ENCODE results near the gene WDR64.
"Not testable (repeated sequence)": the region's sequence is repeated elsewhere in the genome, so short reads cannot be mapped to it uniquely, and the experiment has no call there.

WDR64 gene

DNA sequence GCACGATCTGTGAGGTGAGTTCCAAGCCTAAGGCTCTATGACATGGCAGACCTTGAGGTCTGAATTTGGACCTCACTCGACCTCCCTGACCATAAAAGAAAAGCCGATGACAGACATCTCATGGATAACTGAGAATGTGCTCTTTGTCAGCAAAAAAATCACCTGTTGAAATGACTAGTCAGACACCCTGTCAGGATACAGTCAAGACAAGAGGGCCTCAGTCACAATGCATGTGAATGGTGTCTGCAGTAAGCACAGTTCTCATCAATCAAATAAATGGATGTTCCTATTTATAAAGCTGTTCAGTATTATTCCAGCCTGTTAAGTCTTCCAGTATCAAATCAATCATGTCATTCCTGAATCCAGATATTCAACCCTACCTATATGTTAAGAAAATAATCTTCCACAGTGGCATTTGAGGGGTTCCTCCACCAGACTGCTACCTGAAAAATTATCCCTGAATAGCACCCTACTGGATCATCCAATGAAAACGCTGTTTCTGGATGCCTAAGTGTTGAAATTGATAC is 167.3 kb downstream of the WDR64 start:
- no peak for DNase-seq (ENCODE audit: low read depth)
- H3K4me3 ChIP-seq (ENCODE audit: low read length) = no peak overlapping the region
- TF ChIP-seq CTCF (conservative IDR thresholded peaks at IDR 0.05; ENCODE audit: low read length) = no peak

DNA sequence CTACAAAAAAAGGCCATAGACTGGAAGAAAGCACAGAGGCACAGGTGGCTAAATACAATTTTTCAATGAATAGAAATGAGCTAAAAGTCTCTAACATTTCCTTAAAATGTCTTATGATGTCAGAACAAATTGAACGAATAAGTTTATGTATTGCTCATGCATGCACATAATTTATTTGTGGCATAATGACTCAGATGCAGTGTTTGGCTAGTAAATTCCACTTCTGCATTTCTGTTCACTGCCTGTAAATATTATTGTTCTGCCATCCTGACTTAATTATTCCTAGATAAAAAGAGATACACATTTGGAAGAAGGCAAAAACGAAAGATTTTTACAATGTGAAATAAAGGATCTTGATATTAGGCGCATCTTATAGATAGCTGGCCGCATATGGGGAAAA is 169.3 kb downstream of the WDR64 start:
- peak; percentile 47 for DNase-seq (ENCODE audit: low read depth)
- H3K4me3 ChIP-seq (ENCODE audit: low read length) = no peak overlapping the region
- TF ChIP-seq CTCF (conservative IDR thresholded peaks at IDR 0.05; ENCODE audit: low read length) = no peak

DNA sequence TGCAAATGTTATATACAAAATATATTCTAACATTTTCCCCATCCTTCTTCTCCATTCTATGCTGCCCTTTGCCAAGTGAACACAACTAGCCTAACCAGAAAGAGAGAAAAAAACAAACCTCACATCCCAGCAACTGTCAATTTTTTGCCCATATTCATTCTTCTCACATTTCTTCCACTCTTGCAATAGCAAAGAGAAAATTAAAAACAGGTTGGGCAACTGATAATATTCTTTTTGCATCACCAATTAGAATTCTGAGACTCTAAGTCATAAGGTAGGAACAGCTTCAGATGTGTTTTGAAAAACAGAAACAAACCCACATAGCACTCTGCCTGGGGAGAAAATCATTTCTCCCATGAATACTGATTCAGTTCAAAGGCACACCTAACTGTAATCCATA is 170.8 kb downstream of the WDR64 start:
- peak; percentile 41 for DNase-seq (ENCODE audit: low read depth)
- no peak for TF ChIP-seq CTCF (conservative IDR thresholded peaks at IDR 0.05; ENCODE audit: low read length)
- no peak overlapping the region for H3K4me3 ChIP-seq (ENCODE audit: low read length)

DNA sequence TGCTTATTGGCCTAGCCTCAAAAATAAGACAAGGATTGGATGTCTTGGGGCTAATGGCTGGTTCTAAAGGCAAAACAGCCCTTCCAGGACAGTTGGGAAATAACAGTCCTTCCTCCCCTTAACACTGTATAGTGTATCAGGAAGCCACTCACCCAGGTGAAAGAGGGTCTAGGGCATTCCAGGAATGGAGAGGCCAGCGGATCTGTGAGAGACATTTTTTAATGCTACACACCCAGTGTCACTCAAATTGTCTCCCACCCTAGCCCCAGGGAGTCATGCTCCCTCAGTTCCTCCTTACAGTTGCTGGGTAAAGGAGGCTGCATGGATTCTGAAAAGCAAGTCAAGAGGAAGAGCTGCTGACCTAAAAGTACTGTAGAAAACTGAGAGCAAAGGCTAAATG is 171.8 kb downstream of the WDR64 start:
- no peak overlapping the region for H3K4me3 ChIP-seq (ENCODE audit: low read length)
- no peak for DNase-seq (ENCODE audit: low read depth)
- no peak for TF ChIP-seq CTCF (conservative IDR thresholded peaks at IDR 0.05; ENCODE audit: low read length)

GRCh38 chr1:241825581-241825980 is 173.5 kb downstream of the WDR64 start:
- no peak for TF ChIP-seq CTCF (conservative IDR thresholded peaks at IDR 0.05; ENCODE audit: low read length)
- H3K4me3 ChIP-seq (ENCODE audit: low read length) = no peak overlapping the region
- peak; percentile 22 for DNase-seq (ENCODE audit: low read depth)

DNA sequence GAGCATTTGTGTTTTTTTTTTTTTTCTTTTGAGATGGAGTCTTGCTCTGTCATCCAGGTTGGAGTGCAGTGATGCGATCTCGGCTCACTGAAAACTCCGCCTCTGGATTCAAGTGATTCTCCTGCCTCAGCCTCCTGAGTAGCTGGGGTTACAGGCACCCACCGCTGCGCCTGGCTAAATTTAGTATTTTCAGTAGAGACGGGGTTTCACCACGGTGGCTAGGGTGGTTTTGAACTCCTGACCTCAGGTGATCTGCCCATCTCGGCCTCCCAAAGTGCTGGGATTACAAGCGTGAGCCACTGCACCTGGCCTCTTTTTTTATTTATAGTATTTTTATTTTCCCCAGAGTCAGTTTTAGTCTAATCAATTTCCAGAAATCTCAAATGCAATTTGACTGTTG is 174.5 kb downstream of the WDR64 start:
- not testable (repeated sequence) for H3K4me3 ChIP-seq (ENCODE audit: low read length); DNase-seq (ENCODE audit: low read depth)

- TF ChIP-seq CTCF (conservative IDR thresholded peaks at IDR 0.05; ENCODE audit: low read length) = no peak
- DNase-seq (ENCODE audit: low read depth) = no peak
- H3K4me3 ChIP-seq (ENCODE audit: low read length) = no peak overlapping the region
Measured at GRCh38 chr1:241827264-241827663, 175.2 kb downstream of the WDR64 start.

DNA sequence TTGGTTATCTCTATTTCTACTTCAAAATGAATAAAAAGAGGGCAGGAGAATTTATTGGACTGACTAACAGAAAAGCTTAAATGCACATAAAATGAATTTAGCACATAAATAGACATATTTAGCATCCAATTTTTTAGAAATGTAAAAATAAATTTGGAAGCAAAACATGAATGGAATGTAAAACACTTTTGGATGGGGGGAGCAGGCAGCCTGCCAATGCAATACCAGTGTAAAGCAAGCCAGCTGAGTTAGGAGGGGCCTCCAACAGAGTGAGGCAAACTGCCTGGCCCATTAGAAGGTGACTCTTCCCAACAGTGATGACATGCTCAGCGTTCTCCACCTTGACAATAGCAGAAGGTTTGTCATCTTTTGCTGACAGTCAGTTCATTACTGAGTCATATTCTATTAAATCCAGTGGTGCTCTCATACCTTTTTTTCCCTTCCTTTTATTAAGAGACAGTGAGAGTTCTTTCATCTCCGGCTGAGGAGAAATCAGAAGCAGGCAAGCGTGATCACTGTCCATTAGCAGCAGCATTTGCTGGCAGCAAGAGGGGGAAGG is 176.5 kb downstream of the WDR64 start:
- peak; percentile 65 for DNase-seq (ENCODE audit: low read depth)
- TF ChIP-seq CTCF (conservative IDR thresholded peaks at IDR 0.05; ENCODE audit: low read length) = no peak
- H3K4me3 ChIP-seq (ENCODE audit: low read length) = no peak overlapping the region
